Endothelial cell of hepatic sinusoid (primary cell): Measurements from ENCODE around the gene ADAMTSL5.

ENCODE experiments used
- in situ Hi-C: cut with HindIII; loops from 2 replicates; pipeline ENCODE4 v1.10.0; 2017; ENCODE audit warnings: low sequenced_read_pairs

The ADAMTSL5 gene

DNA sequence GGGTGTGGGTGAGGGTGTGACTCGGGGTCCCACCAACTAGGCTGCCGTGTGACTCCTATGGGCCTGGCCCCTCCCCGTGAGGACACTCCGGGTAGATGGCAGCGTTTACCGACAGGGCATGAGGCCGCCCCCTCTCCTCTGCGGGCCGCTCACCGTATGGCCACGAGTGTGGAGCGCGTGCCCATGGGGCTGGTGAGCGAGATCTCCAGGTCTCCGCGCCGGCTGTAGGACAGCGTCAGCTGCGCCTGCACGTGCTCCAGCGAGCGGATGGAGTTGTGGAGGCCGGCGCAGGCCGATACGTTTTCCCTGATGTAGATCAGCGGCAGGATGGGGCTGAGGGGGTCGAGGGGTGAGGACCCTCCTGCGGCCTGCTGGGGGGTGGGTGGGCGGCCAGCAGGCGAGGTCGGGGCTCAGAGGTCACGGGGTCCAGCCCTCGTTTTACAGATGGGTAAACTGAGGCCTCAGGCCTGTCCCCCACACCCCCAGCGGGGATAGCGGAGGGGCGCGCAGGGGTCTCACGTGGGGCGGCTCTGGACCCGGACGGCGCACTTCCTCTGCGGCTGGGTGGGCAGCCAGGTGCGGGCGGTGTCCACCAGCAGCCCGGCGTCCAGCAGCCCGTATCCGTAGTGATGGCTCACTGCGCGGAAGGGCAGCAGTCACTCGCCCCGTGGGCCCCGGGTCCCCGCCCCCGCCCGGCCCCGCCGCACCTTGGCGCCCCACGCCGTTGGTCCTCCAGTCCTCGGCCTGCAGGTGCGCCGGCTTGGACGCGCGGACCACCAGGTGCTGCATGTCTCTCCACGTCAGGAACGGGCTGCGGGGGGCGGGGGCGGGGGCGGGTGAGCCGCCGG is 29.5 kb downstream of the ADAMTSL5 start:
- in situ Hi-C loops = no loop called here

DNA sequence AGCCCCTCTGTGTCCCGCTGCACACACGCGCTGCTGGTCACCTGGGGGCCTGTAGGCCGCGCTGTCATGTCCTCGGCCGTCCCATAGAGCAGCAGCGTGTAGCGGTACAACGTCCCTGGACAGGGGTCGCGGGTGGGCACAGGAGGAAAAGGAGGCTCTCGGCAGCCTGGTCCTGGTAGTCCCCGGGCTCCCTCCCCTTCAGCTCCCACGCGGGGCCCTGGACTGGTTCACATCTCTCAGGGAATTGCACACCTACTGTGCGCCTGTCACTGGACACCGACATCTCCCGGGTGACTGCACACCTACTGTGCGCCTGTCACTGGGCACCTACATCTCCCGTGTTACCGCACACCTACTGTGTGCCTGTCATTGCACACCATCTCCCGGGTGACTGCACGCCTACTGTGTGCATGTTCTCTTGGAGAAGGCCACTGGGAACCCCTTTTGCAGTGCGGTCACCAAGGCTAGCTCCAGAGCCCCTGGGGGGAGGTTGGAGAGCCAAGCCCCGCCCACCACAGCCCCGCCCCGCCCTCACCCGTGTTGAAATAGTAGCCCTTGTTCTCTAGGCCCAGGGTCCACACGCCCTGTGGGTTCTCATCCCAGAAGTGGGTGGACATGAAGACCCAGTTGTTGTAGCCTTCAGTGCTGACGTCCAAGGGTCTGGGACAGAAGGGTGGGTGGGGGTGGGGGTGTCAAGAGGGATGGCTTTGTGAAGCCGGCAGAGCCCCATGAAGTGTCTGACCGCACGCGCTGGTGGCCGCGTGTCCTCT is 30.3 kb downstream of the ADAMTSL5 start:
- in situ Hi-C loops = no loop called here

DNA sequence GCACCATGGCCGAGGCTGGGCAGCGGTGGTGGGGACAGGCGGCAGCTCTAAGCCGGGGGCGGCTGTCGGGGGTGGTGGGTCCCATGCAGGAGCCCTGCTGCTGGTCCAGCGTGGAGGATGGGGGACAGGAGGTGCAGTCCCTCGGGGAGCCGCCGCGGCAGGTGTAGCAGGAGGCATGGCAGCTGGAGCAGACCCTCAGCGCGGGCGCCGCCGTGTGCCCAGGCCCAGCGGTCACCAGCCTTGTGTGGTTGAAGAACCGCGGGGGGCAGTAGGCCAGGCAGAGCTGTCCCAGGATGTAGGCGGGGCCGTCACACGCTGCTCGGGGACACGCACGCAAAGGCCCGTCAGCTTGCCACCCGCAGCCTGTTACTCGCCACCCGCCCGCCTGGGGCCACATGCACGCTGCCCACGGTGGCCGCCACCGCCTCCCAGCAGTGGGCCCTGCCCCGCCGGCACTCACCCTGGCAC is 30.9 kb downstream of the ADAMTSL5 start:
- in situ Hi-C loops = no loop called here

DNA sequence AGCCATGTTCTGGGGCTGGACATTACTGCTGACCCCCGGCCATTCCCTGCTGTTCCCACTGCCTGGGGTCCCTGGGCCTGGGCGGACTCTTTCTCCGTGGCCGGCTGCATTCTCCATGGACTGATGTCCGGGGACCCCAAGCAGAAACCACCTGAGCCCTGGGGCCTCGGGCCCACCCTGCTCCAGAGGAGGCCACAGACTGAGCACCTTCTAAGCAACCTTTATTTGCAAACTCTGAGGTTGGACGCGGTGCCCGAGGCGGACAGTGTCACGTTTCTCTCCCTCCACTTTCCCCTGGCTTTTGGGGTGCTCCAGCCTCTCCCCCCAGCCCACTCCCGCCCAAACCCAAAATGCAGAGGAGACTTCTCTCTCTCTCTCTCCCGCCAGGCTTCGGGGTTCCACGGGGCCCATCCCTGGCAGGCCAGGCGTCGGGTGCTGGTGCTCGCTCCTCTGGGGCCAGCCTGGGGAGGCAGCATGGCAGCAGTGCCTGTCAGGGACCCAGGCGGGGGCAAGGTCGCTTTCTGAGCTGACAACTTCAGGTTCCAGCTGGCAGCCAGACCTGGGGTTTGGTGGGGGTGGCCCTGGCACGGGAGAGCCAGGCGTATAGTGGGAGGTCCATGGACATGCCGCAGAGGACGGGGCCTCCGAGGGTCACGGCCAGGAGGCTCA is 31.5 kb downstream of the ADAMTSL5 start:
- in situ Hi-C loops = no loop called here

DNA sequence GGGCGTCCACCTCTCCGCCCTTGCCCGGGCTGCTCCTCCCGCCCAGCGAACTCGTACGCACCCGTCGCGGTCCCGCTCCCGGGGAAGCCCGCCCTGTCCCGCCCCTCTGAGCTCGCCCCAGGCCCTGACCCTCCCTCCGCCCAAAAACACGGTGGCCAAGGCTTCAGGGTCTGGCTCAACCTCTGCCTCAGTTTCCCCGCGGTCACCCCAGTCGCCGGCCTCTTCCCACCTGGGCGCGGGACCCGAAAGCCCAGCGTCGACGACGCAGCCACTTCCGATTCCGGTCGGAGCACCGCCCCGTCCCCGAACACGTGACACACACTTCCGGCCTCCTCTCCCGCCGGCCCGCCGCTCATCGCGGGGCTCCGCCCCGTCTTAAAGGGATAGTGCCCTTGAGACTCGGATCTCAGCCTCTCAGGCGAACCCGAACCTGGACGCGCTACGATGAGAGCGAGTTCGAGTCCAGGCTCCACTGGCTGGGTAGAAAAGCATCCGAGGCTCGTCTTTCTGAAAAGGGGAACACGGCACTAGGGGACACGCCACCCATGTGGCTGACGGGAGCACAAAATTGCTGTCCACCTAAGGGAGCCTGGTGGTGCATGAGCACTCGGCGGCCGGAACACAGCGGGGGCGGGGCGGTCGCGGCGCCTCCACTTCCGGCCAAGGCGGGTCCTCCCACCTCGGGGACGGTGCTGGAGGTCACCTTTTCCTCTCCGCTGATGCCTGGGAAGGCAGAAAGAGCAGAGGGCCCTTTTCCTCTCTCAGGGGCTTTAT is 33.7 kb downstream of the ADAMTSL5 start, which contains the start of gene C19orf25:
C19orf25 (minus strand) TSS at position 282 of the 774 bp plus-strand sequence. CDS start 312 bp downstream, outside the sequence.
- in situ Hi-C loops = loop anchor here (10.0 kb wide), 2 partner anchors 46 to 64 kb away; partner anchors contain the start of gene PLK5

DNA sequence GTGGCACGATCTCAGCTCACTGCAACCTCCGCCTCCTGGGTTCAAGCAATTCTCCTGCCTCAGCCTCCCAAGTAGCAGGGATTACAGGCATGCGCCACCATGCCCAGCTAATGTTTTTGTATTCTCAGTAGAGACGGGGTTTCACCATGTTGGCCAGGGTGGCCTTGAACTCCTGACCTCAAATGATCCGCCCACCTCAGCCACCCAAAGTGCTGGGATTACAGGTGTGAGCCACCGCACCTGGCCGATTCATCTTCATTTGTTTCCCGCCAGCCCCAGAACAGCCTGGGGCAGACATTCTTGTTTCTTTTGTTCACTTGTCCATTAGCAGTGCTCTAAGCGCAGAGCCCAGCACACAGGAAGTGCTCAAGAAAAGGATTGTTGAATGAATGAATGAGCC is 35.8 kb downstream of the ADAMTSL5 start:
- in situ Hi-C loops = loop anchor here (10.0 kb wide), 2 partner anchors 48 to 62 kb away; partner anchors contain the start of gene PLK5

DNA sequence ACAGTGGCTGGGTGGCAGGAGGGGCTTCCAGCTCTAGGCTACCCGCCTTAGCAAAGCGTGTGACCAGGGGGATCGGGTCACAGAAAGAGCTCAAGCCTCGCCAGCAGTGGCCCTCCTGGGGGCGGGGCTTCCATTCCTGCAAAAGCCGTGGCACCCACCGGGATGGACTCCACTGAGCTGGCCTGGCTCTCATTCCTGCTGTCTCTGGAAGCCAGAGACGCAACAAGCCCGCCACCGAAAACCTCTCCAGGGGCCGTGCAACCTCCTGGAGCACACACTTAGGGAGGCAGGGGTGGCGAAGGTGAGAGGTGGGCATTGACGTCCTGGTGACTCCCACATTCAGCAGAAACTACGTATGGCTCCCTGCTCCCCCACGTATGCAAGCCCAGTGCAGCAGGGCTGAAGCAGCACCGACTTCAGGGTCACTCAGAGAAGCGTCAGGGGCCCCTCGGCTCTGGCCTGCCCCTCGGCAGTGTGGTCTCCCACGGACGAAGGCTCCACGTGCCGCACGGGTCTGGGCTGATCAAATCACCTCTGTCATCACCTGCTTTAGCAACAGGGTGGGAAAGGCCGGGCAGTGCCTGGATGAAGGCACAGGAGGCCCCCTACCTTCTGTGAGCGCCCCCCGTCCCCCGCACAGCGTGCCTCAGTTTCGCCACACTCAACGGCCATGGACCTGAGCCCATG is 36.9 kb downstream of the ADAMTSL5 start:
- in situ Hi-C loops = loop anchor here (10.0 kb wide), 2 partner anchors 49 to 61 kb away; partner anchors contain the start of gene PLK5

DNA sequence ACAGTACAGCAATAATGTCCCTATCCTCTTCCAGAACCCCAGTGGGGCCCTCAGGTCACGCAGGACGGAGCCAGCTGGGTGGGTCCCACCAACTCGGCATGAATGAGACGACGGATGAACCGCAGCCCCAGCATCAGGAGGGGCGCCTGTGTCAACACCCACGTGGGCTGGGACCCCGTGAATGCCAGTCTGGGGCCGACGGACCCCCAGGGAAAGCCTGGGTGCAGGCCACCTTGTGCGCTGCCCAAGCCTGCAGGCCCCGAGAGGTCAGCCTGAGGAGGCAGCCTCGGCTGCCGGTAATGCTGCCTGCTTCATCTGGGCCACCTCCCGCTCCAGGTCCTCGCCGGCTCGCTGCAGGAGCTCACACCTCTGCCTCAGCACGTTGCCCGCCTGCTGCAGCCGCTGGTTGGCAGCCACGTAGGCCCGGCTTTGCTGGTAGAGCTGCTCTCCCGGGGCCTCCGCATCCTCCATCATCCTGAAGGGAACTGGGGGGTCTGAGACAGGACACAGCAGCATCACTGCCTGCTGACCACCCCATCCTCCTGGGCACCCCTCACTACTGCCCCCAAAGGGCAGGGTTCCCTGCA is 38.0 kb downstream of the ADAMTSL5 start:
- in situ Hi-C loops = loop anchor here (5.0 to 10.0 kb wide), 3 partner anchors 50 to 193 kb away; partner anchors contain the start of gene PLK5

DNA sequence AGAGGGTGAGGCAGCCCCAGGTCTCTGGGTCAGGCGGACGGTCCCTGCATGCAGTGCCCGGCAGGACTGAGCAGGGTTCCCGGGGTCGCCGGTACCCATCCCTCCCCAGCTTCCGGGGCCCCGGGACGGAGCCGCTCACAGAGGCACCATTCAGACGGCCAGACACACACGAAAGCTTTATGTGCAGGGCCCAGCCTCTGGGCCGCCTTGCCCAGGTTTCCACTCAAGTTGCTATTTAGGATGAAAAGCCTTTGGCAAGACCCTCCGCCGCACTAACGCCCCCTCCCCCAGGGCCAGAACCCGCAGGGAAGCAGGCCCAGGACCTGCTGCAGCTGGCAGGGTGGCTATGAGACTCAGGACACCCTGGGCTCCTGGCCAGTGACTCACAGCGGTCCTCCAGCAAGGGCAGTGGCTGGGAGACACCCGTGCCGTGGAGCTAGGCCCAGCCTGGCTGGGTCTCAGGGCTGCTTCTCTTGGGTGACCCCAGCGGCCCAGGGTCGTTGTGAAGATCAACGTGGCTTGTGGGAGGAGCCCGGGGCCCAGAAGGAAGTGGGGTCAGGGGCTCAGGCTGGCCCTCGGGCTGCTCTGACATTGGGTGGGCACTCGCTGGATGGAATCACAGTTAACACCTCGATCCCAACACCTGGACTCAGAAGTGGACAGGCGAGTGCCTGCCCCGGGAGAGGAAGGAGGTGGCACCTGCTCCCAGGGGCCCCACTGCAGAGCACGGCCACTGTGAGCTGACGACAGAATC is 38.6 kb downstream of the ADAMTSL5 start:
- in situ Hi-C loops = loop anchor here (5.0 to 10.0 kb wide), 3 partner anchors 51 to 192 kb away; partner anchors contain the start of gene PLK5

DNA sequence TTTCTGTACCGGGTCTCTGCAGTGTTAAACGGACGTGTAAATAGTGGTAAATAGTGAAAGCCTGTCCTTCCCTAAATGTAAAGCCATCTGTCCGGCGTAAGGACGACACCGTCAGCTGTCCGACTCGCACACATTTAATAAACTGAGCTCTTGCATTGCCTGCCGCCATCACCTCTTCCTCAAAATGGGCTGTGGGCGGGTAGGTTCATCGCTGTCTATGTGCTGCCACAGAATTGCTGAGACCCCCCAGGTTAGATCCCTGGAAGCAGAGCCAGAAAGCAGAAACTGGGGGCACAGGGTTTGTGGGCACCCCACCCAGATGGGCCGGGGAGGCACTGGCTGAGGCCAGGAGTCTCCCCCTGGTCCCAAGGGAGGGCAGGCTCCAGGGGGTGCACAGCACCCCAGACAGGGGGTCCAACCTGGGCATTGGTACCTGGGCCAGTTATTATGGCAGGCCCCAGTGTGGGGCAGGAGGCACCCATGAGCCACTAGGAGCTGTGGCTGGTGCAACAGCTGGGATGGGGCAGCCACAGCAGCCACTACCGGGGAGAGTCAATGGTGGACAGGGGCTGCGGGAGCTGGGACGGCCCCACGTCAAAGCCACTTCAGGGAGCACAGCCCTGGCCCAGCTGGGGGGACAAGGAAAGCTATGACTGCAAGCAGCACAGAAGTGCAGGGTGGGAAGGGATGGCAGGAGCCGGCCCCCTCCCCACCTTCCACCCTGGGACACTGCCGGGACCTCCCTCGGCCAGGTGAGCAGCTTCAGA is 39.6 kb downstream of the ADAMTSL5 start:
- in situ Hi-C loops = loop anchor here (5.0 to 10.0 kb wide), 3 partner anchors 52 to 191 kb away; partner anchors contain the start of gene PLK5

DNA sequence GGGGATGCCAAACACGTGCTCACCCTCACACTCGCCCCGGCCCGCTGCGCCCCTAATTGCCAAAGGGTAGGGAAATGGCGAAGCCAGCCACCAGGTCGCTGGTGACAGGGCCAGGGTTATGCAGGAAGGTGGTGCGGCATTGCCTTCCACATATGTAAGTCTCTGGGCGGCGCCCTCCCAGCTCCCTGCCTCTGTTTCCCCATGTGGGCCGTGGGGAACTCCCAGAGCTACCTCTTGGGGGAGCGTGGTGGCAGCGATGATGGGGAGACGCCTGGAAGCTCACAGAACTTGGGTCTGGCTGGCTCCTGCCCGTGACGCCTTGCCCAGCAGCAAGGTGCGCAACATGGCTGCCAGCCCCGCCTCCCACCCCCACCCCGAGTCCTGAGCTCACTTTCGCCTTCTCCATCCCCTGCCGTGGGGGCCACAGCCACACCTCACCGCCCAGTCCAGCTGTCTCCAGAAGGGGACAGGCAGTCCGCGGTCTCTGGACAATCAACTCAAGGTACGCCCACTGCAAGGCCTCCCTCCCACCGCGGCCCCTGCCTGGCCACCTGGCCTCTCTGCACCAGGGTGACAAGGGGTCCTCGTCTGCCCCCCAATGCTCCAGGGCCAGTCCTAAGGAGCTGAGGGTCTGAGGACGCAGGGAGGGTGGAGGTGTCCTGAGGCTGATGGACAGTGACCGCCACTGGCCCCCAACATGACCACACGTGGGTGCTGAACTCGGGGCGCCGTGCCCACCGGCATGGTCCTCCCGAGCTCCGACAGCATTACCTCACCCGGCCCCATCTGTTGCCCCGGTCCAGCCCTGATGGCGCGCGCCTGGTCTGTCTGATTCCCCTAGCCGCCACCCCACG is 40.4 kb downstream of the ADAMTSL5 start:
- in situ Hi-C loops = loop anchor here (5.0 to 10.0 kb wide), 3 partner anchors 52 to 190 kb away; partner anchors contain the start of gene PLK5

DNA sequence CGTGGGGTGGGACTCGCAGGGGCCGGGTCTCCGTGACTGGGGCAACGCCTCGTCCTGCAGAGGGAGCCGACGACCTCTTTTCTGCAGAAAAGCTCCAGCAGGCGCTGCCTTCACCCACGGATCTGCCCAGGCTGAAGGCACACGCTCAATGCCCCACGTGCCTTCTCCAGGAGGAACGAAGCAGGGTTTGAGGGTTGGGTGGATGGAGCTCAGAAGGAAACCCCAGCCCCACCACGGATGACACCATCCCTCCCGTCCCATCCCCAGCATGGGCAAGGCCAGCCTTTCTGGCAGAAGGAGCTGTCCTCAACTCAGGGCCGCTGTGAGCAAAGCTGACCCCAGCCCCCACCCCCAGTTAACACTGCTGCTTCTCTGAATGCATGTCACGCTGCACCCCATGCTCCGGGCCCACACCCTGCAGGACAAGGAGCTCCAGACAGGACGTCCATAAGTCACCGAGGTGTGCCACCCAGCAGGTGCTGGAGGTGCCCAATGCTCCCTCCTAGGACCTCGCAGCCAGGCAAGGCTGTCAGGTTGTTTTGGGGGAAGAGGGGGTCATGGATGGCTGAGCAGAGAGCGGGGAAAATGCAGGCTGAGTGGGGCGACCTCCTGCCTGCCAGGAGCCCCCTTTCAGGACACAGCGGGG is 41.2 kb downstream of the ADAMTSL5 start:
- in situ Hi-C loops = loop anchor here (5.0 to 10.0 kb wide), 3 partner anchors 53 to 189 kb away; partner anchors contain the start of gene PLK5

DNA sequence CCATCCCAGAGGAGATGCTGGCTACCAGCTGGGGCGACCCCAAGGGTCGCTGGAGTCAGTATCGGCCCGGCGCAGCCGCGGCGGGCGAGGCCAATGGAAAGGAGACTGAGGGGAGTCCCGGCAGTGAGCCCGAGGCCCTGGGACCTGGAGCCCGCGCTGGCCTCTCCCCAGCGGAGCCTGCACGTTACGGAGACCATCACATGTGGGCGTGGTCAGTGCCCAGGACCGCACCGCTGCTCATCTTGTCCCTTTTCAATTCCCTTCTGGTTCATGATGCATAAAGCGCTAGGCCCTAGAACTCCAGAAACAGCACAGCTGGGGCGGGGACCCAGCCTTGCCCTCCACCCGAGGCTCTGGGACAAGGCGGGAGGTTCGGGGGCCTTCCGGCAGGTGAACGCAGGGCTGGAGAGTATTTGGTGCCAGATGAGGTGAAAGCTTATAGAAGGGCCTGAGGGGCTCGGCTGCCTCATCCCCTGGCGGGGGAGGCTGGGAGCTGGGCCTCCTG is 41.8 kb downstream of the ADAMTSL5 start:
- in situ Hi-C loops = loop anchor here (5.0 to 10.0 kb wide), 3 partner anchors 54 to 189 kb away; partner anchors contain the start of gene PLK5

DNA sequence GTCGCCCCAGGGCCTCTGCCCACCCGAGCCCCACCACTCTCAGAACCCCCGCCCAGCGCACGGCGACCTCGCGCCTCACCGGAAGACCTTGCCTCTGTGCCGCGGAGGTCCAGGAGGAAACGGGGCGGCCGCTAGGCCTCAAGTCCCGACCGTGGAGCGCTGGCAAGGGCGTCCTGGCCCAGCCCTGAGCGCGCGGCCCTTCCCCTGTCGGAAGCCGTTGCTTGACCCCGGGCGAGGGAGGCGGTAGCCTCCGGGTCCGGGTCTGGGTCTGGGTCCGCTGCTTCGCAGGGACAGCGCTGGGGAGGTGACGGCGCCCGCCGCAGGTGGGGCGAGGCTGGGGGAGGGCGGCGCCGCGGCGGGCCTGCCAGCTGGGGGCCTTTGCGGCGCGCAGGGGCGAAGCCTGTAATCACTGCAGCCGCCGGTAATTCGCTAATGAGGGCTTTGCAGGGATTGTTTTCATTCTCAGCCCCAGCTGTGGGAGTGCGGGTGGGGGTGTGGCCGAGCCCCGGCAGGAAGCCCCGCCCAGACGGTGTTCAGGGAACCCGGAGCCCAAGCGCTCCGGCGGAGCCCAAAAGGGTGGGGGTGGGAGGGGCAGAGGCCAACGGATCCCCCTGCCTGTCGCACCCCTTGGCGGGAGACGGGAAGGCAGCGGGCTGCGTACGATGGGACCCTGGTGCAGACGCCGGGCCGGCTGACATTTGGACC is 42.4 kb downstream of the ADAMTSL5 start:
- in situ Hi-C loops = loop anchor here (5.0 to 10.0 kb wide), 3 partner anchors 54 to 188 kb away; partner anchors contain the start of gene PLK5

DNA sequence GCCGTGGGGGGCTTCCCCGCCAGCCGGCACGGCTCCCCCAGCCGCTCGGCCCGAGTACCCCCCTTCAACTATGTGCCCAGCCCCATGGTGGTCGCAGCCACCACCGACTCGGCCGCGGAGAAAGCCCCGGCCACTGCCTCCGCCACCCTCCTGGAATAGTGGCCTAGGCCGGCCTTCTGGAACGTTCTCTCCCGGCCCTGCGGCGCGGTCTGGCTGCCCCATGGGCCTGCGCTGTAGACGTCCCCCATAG is 42.8 kb downstream of the ADAMTSL5 start:
- in situ Hi-C loops = loop anchor here (5.0 to 10.0 kb wide), 3 partner anchors 55 to 188 kb away; partner anchors contain the start of gene PLK5
